Adipocyte (in vitro differentiated cells): Measurements from ENCODE around the gene RRP1.

Experiments
- DNase-seq: peaks from one replicate; pipeline ENCODE4 v3.0.0-alpha.2; 2015; ENCODE audit warnings: low read depth
- H3K27me3 ChIP-seq: replicated peaks from 2 replicates; pipeline ENCODE4 v1.7.0; 2013; ENCODE audit warnings: mild to moderate bottlenecking, low read length, moderate library complexity; ENCODE audit not compliant: control insufficient read depth, insufficient read depth
- H3K36me3 ChIP-seq: 2 replicates; pipeline ENCODE4 v1.7.0; 2013; ENCODE audit warnings: low read length, mild to moderate bottlenecking, moderate library complexity; ENCODE audit not compliant: control insufficient read depth, insufficient read depth, severe bottlenecking
- H3K4me1 ChIP-seq: 2 replicates; pipeline ENCODE4 v1.7.0; 2013; ENCODE audit warnings: mild to moderate bottlenecking, low read length, moderate library complexity; ENCODE audit not compliant: control insufficient read depth, insufficient read depth
- H3K4me3 ChIP-seq: 2 replicates; pipeline ENCODE4 v1.7.0; 2013; ENCODE audit warnings: mild to moderate bottlenecking, low read length, moderate library complexity
- H3K9ac ChIP-seq: 2 replicates; pipeline ENCODE4 v1.7.0; 2013; ENCODE audit warnings: mild to moderate bottlenecking, low read length, moderate library complexity
- H3K9me3 ChIP-seq: 2 replicates; pipeline ENCODE4 v1.7.0; 2013; ENCODE audit warnings: mild to moderate bottlenecking, low read length, moderate library complexity; ENCODE audit not compliant: control insufficient read depth

The RRP1 gene

GRCh38 chr21:43824333-43825241 is 35.2 kb downstream of the RRP1 start:
- Histone ChIP-seq H3K9me3 (no peaks in the 10 kb centered on the region), H3K4me3 (no peak overlapping the region), H3K4me1 (no peaks in the 10 kb centered on the region), H3K9ac (no peak overlapping the region), H3K27me3 (peaks cover 7% of the 10 kb centered on the region), H3K36me3 (no peaks in the 10 kb centered on the region)
- DNase-seq = peak; percentile 53

DNA sequence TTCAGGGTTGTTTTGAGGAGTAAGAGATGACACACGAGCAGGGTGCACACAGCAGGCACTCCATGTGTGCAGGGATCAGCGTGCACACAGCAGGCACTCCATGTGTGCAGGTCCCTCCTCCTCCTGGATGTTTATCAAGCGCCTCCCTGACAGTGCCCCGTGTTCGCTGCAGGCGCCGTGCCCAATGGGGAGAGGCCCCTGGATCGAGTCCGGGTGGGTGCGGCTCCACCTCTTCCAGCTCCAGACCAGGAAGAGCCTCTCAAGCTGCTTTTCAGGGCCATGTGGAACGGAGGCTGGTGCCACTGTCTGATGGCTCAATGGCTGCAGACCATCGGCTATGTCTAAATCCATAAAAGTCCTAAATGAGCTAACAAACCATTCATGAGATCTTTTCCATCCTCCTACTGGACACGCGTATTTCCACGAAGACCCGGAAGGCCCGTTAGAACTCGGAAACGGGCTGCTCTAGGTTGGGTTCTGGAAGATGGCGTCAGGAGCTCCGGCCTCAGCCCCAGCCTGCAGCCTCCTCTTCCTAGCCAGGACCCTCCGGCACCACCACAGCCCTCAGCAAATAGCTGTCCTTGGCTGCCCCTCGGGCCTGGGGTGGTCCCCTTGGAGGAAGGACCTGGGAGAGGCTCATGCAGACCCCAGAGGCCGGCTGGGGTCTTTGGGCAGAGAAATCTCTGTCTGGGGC is 36.0 kb downstream of the RRP1 start:
- Histone ChIP-seq H3K9ac (no peak overlapping the region), H3K9me3 (no peaks in the 10 kb centered on the region), H3K4me1 (no peaks in the 10 kb centered on the region), H3K4me3 (no peak overlapping the region), H3K27me3 (peaks cover 12% of the 10 kb centered on the region), H3K36me3 (no peaks in the 10 kb centered on the region)
- no peak for DNase-seq

DNA sequence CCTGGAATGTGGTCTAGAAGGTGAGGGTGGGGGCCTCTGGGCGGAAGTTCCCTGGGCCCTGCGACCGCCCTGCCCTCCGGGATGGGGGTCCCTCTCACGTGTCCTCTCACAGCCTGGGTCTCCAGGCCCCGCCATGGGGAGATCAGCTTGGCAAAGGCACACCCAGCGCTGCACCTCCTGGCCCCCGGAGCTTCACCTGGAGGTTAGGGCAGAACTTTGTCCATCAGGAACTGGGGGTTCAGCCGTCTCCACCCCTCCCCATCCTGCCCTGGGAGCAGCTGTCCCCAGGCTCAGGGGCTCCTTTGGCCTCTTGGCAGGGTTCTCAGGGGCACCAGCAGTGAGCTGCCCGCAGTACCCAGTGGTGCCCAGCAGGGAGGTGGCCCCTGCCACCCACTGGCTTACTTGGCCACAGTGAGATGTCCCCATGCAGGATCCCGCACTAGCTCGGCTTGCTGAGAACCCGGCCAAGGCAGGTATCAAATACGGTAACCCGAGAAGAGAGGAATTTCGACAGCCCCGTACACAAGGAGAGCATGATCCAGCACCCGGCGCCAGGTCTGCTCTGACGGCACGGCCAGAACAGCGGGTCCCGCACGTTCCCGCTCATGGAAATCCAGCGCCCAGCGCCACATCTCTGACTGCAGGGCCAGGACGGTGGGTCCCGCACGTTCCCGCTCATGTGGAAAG is 36.7 kb downstream of the RRP1 start:
- DNase-seq = peak; percentile 13
- Histone ChIP-seq H3K9me3 (no peaks in the 10 kb centered on the region), H3K4me3 (no peak overlapping the region), H3K4me1 (no peaks in the 10 kb centered on the region), H3K36me3 (no peaks in the 10 kb centered on the region), H3K27me3 (peaks cover 19% of the 10 kb centered on the region), H3K9ac (no peak overlapping the region)

- Histone ChIP-seq H3K9me3 (no peaks in the 10 kb centered on the region), H3K27me3 (peaks cover 25% of the 10 kb centered on the region), H3K4me1 (no peaks in the 10 kb centered on the region), H3K36me3 (no peaks in the 10 kb centered on the region), H3K4me3 (no peak overlapping the region), H3K9ac (no peak overlapping the region)
- no peak for DNase-seq
Observed at GRCh38 chr21:43826623-43826974, 37.2 kb downstream of the RRP1 start.

GRCh38 chr21:43827015-43827611 is 37.7 kb downstream of the RRP1 start:
- Histone ChIP-seq H3K4me3 (no peak overlapping the region), H3K36me3 (no peaks in the 10 kb centered on the region), H3K27me3 (peaks cover 25% of the 10 kb centered on the region), H3K9me3 (no peaks in the 10 kb centered on the region), H3K4me1 (no peaks in the 10 kb centered on the region), H3K9ac (no peak overlapping the region)
- DNase-seq = no peak

DNA sequence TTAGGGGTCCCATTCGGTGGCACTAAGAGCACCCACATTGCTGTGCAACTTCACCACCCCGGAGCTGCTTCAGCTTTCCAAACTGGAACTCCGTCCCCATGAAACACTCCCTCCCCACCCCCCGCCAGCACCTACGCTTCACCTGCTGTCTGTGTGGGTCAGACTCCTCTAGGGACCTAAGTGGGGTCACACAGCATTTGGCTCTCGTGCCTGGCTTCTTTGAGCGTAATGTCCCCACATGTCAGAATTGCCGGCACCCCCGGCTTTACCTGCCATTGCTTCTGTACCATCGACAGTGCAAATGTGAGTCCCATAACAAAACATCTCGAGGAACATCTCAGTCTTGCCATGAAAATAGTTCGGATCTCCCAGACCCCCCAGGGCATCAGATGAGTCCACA is 39.8 kb downstream of the RRP1 start:
- Histone ChIP-seq H3K4me3 (no peak overlapping the region), H3K4me1 (no peaks in the 10 kb centered on the region), H3K9me3 (peaks cover 7% of the 10 kb centered on the region), H3K27me3 (peaks cover 25% of the 10 kb centered on the region), H3K36me3 (no peaks in the 10 kb centered on the region), H3K9ac (no peak overlapping the region)
- no peak for DNase-seq

GRCh38 chr21:43829575-43830119 is 40.3 kb downstream of the RRP1 start:
- no peak overlapping the region for H3K9ac ChIP-seq
- no peaks in the 10 kb centered on the region for H3K4me1 ChIP-seq
- H3K27me3 ChIP-seq = peaks cover 25% of the 10 kb centered on the region
- no peak for DNase-seq
- H3K4me3 ChIP-seq = no peak overlapping the region
- peaks cover 7% of the 10 kb centered on the region for H3K9me3 ChIP-seq
- no peaks in the 10 kb centered on the region for H3K36me3 ChIP-seq

GRCh38 chr21:43832158-43832550 is 42.8 kb downstream of the RRP1 start:
- H3K4me1 ChIP-seq = no peaks in the 10 kb centered on the region
- H3K9ac ChIP-seq = no peak overlapping the region
- peaks cover 40% of the 10 kb centered on the region for H3K27me3 ChIP-seq
- H3K4me3 ChIP-seq = no peak overlapping the region
- no peaks in the 10 kb centered on the region for H3K36me3 ChIP-seq
- no peak for DNase-seq
- H3K9me3 ChIP-seq = peaks cover 7% of the 10 kb centered on the region

DNA sequence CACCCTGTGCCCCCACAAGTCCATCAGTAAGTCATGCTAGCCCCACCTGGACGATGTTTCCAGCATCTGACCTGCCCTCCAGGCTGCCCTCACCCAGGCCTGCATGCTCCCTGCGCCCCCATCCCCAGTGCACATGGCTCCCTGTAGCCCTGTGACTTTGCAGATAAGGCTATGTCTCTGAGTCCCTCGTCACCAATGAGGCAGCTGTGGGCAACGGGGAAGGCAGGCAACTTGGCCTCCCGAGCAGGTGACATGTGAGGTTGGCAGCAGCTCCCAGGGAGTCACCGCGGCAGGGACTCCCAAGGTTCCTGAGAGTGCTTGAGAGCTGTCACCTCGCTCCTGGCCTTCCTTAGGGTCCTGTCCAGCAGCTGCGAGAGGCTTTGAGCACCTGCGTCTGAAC is 43.3 kb downstream of the RRP1 start:
- Histone ChIP-seq H3K36me3 (no peaks in the 10 kb centered on the region), H3K4me3 (no peak overlapping the region), H3K4me1 (no peaks in the 10 kb centered on the region), H3K27me3 (peaks cover 44% of the 10 kb centered on the region), H3K9me3 (peaks cover 7% of the 10 kb centered on the region), H3K9ac (no peak overlapping the region)
- DNase-seq = no peak

DNA sequence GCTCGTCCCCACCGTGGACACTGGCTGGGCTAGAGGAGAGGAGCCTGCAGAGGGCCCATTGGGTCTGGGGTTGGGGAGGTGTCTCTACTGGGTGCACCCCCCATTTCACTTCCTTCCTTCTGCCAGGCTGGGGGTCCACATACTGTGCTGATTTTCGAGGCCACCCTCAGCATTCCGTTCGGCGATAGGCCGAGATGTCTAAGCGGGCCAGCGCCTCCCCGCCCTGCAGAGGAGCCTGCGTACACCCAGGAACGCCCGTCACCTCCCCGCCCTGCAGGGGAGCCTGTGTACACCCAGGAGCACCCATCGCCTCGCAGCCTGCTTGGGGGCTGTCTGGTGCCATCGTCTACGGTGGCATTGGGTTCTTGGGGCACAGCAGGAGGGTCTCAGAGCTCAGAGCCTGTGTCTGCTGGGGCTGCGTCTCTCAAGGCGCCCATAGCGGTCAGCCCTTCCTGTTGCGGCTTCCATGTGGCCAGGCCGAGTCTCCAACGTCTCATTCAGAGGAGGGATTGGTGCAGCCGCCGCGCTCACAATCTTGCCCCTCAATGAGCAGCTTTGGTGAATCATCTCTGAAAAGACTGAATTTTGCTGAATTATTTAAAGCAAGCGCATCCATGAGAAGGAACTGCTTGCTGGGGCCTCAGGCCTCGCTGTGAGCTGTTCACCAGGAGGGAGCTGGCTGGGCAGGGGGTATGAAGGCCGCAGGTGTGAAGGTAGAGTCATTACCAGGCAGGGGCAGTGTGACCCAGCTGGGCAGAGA is 44.9 kb downstream of the RRP1 start:
- Histone ChIP-seq H3K4me1 (no peaks in the 10 kb centered on the region), H3K9ac (no peak overlapping the region), H3K36me3 (no peaks in the 10 kb centered on the region), H3K9me3 (peaks cover 7% of the 10 kb centered on the region), H3K27me3 (peaks cover 38% of the 10 kb centered on the region), H3K4me3 (no peak overlapping the region)
- no peak for DNase-seq
